ENCODE results near the gene UCN. TPM values are rescaled to one million over a fixed set of nuclear protein-coding genes. Genes with fewer than 3 reads are reported as not detected.
"Not testable (repeated sequence)": the region's sequence is repeated elsewhere in the genome, so short reads cannot be mapped to it uniquely, and the experiment has no call there.

UCN gene
- total RNA-seq, 1 experiment from 2014 or later: 2.8 TPM

DNA sequence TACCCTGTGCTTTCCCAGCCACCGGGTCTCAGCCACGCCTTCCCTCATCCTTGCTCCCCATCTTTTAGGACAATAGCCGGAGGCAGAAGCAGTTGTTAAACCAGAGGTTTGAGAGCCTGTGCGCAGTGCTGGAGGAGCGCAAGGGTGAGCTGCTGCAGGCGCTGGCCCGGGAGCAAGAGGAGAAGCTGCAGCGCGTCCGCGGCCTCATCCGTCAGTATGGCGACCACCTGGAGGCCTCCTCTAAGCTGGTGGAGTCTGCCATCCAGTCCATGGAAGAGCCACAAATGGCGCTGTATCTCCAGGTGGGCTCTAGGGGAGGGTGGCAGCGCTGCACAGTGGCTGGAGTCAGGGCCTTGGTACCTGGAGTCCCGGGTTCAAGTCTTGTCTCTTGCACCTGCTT lies 2.7 kb downstream of the UCN start:
- H2AFZ ChIP-seq: no peak overlapping the region
- intact Hi-C loops (cut with micrococcal nuclease; ENCODE audit: unreplicated experiment): no loop called here

DNA sequence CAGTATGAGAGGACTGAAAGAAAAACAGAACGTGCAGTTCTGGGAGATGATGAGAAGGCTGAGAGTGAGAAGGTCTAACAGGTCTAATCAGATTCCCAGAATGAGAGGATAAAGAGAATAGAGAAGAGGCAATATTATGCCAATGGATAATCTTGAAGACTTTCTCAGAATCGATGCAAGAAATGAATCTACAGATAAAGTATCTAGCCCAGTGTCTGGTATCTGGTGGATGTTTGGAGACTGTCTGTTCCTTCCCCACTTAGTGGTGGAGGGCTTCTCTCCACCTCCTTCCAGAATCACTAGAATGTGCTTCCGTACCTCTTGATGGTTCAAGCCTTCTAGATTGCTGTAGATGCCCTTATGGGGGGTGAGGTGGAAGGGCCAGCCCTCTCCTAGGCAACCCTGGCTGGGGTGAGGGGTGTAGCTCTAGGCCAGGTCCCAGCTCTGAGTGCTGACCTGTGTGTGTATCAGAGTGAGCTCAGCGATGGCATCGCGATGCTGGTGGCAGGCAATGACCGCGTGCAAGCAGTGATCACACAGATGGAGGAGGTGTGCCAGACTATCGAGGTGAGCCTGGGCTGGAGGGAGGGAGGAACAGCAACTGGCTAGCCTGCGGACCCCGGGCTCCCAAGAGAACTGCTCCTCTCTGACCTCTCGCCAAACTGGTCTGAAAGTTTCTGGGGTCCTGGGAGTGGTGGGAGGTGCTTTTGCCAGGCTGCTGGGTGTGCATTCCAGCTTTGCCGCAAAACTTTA lies 3.6 kb downstream of the UCN start:
- Histone ChIP-seq H3K27ac (no peak overlapping the region), H2AFZ (no peak overlapping the region), H3F3A (ENCODE audit: insufficient read depth, low read depth) (no peaks in the 10 kb centered on the region), H3K36me3 (ENCODE audit: low read depth) (no peaks in the 10 kb centered on the region), H3K9me3 (ENCODE audit: insufficient read depth, low read depth) (no peaks in the 10 kb centered on the region), H3K4me1 (replicated peaks; ENCODE audit: insufficient read depth) (no peaks in the 10 kb centered on the region; the same call in 1 of the 2 replicates), H3K9me2 (ENCODE audit: insufficient read depth) (no peaks in the 10 kb centered on the region), H4K20me1 (ENCODE audit: insufficient read depth) (no peaks in the 10 kb centered on the region), H3K27me3 (ENCODE audit: insufficient read depth, low read depth) (no peaks in the 10 kb centered on the region), H3K4me2 (no peak overlapping the region), H3K79me2 (ENCODE audit: low read depth) (no peaks in the 10 kb centered on the region), H3K4me3 (no peak overlapping the region)
- no TSS peak for BruUV-seq (replicated peaks)
- POLR2A ChIA-PET (ENCODE audit: unreplicated experiment): no interaction called here
- CTCF ChIA-PET: no interaction called here
- intact Hi-C loops (cut with micrococcal nuclease; ENCODE audit: unreplicated experiment): loop anchor here (5.0 kb wide), 1 partner anchor 37 kb away; no protein-coding TSS in a partner anchor
- TF ChIP-seq, protein P1, sequence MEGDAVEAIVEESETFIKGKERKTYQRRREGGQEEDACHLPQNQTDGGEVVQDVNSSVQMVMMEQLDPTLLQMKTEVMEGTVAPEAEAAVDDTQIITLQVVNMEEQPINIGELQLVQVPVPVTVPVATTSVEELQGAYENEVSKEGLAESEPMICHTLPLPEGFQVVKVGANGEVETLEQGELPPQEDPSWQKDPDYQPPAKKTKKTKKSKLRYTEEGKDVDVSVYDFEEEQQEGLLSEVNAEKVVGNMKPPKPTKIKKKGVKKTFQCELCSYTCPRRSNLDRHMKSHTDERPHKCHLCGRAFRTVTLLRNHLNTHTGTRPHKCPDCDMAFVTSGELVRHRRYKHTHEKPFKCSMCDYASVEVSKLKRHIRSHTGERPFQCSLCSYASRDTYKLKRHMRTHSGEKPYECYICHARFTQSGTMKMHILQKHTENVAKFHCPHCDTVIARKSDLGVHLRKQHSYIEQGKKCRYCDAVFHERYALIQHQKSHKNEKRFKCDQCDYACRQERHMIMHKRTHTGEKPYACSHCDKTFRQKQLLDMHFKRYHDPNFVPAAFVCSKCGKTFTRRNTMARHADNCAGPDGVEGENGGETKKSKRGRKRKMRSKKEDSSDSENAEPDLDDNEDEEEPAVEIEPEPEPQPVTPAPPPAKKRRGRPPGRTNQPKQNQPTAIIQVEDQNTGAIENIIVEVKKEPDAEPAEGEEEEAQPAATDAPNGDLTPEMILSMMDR (conservative IDR thresholded peaks at IDR 0.05): no peak
- TF ChIP-seq EZH2 (IDR thresholded peaks at IDR 0.05; ENCODE audit: low read depth): no peak
- no peak for DNase-seq

More for the DNA sequence above, 2.7 kb downstream of the UCN start:
- TF ChIP-seq, protein P1 (conservative IDR thresholded peaks at IDR 0.05): no peak
- TF ChIP-seq EZH2 (IDR thresholded peaks at IDR 0.05; ENCODE audit: low read depth): no peak
- Histone ChIP-seq H3K4me1 (replicated peaks; ENCODE audit: insufficient read depth) (no peaks in the 10 kb centered on the region; the same call in 1 of the 2 replicates), H3F3A (ENCODE audit: insufficient read depth, low read depth) (no peaks in the 10 kb centered on the region), H3K4me2 (no peak overlapping the region), H3K27ac (no peak overlapping the region), H3K27me3 (ENCODE audit: insufficient read depth, low read depth) (no peaks in the 10 kb centered on the region), H4K20me1 (ENCODE audit: insufficient read depth) (no peaks in the 10 kb centered on the region), H3K9me2 (ENCODE audit: insufficient read depth) (no peaks in the 10 kb centered on the region), H3K9me3 (ENCODE audit: insufficient read depth, low read depth) (no peaks in the 10 kb centered on the region), H3K36me3 (ENCODE audit: low read depth) (no peaks in the 10 kb centered on the region), H3K79me2 (ENCODE audit: low read depth) (no peaks in the 10 kb centered on the region), H3K4me3 (no peak overlapping the region)
- ChIA-PET POLR2A (ENCODE audit: unreplicated experiment) (interaction anchor here (0.6 kb wide), 1 partner anchor 57 kb away, joined by 3 read pairs; no protein-coding TSS in a partner anchor), CTCF (no interaction called here)
- BruUV-seq (replicated peaks): no TSS peak
- DNase-seq: no peak

DNA sequence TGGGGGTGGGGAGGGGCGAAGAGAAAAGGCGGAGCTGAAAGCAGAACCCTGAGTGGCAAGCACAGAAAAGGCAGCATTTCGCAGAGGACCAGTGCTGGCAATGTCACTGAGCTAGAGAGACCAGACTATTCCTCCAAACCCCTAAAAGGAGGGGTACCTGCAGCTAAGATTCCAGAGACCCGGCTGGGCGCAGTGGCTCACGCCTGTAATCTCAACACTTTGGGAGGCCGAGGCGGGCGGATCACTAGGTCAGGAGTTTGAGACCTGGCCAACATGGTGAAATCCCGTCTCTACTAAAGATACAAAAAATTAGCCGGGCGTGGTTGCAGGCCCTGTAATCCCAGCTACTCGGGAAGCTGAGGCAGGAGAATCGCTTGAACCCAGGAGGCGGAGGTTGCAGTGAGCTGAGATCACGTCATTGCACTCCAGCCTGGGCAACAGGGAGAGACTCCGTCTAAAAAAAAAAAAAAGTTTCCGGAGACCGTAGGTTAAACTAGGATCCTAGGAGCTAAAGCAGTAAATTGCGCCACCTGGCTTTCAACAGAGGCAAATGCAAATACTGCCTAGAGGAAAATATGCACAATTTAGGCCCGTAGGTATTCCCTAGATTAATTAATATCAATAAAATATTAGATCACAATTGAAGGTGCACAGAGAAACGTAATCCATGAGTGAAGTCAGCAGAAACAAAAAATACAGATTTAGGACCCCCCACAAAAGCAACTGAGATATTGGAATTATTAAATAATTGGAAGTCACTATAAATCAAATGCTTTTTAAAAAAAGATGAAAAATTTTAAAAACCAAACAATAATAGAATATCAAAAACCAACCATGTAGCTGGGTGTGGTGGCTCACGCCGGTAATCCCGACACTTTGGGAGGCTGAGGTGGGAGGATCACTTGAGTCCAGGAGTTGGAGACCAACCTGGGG lies 4.9 kb downstream of the UCN start:
- Histone ChIP-seq H3K27me3 (ENCODE audit: insufficient read depth, low read depth) (no peaks in the 10 kb centered on the region), H3K4me3 (peak overlapping the region; percentile 19; the same call in 1 of the 2 replicates)
- CTCF ChIA-PET: interaction anchor here (0.6 to 1.7 kb wide), 9 partner anchors 10 to 455 kb away, joined by 3 to 18 read pairs (median 4); partner anchors contain the start of gene TRIM54

DNA sequence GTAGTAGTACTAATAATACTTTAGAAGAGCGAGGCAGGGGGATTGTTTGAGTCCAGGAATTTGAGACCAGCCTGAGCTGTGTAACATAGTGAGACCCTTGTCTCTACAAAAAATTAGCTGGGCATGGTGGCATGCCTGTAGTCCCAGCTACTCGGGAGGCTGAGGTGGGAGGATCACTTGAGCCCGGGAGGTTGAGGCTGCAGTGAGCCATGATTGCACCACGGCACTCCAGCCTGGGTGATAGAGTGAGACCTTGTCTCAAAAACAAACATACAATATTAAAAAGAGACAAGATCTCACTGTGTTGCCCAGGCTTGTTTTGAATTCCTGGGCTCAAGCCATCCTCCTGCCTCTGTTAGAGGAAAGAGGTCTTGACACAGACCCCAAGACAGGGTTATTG lies 7.6 kb downstream of the UCN start:
- CTCF ChIA-PET: interaction anchor here (1.6 kb wide), 1 partner anchor 21 kb away, joined by 6 read pairs; no protein-coding TSS in a partner anchor
- intact Hi-C loops (cut with micrococcal nuclease; ENCODE audit: unreplicated experiment): loop anchor here (5.0 kb wide), 1 partner anchor 33 kb away; no protein-coding TSS in a partner anchor
- BruUV-seq (replicated peaks): not testable (repeated sequence)

More for the DNA sequence above, 4.9 kb downstream of the UCN start:
- 0 out of 2 replicates have a peak overlapping the region, but pooled peaks have one; percentile 28 for H2AFZ ChIP-seq
- no peaks in the 10 kb centered on the region for H3K9me2 ChIP-seq (ENCODE audit: insufficient read depth)
- no peak overlapping the region for H3K27ac ChIP-seq
- POLR2A ChIA-PET (ENCODE audit: unreplicated experiment): interaction anchor here (0.6 kb wide), 1 partner anchor 11 kb away, joined by 4 read pairs; no protein-coding TSS in a partner anchor
- BruUV-seq (replicated peaks): no TSS peak
- peak; percentile 36 to 64 for DNase-seq
- H3K9me3 ChIP-seq (ENCODE audit: insufficient read depth, low read depth): no peaks in the 10 kb centered on the region
- no peaks in the 10 kb centered on the region for H3K36me3 ChIP-seq (ENCODE audit: low read depth)
- H3F3A ChIP-seq (ENCODE audit: insufficient read depth, low read depth): no peaks in the 10 kb centered on the region
- TF ChIP-seq, protein P1 (conservative IDR thresholded peaks at IDR 0.05): peak; percentile 97
- no peak for TF ChIP-seq EZH2 (IDR thresholded peaks at IDR 0.05; ENCODE audit: low read depth)
- no peaks in the 10 kb centered on the region; the same call in 1 of the 2 replicates for H3K4me1 ChIP-seq (replicated peaks; ENCODE audit: insufficient read depth)
- H4K20me1 ChIP-seq (ENCODE audit: insufficient read depth): no peaks in the 10 kb centered on the region
- peak overlapping the region; percentile 64 for H3K4me2 ChIP-seq
- intact Hi-C loops (cut with micrococcal nuclease; ENCODE audit: unreplicated experiment): loop anchor here (1.0 to 5.0 kb wide), 4 partner anchors 36 to 342 kb away; no protein-coding TSS in a partner anchor
- H3K79me2 ChIP-seq (ENCODE audit: low read depth): no peaks in the 10 kb centered on the region

More for the DNA sequence above, 7.6 kb downstream of the UCN start:
- H3K79me2 ChIP-seq (ENCODE audit: low read depth); H3K9me2 ChIP-seq (ENCODE audit: insufficient read depth); H3K4me3 ChIP-seq; H3K4me1 ChIP-seq (replicated peaks; ENCODE audit: insufficient read depth); H3F3A ChIP-seq (ENCODE audit: insufficient read depth, low read depth); POLR2A ChIA-PET (ENCODE audit: unreplicated experiment); DNase-seq; H3K4me2 ChIP-seq; H3K9me3 ChIP-seq (ENCODE audit: insufficient read depth, low read depth); H3K27ac ChIP-seq; H2AFZ ChIP-seq; H3K27me3 ChIP-seq (ENCODE audit: insufficient read depth, low read depth); H4K20me1 ChIP-seq (ENCODE audit: insufficient read depth); H3K36me3 ChIP-seq (ENCODE audit: low read depth): not testable (repeated sequence)

All from PC-9 (cell line).